Measurements from ENCODE around the gene SCUBE1. TPM values are rescaled to one million over a fixed set of nuclear protein-coding genes. Genes with fewer than 3 reads are reported as not detected.
A peak's percentile ranks its signal among the peaks of the same experiment; 100 is the strongest.

The SCUBE1 gene
- total RNA-seq, 4 donors from 2014 or later, result 0.28 to 3.7 (median 1.7) TPM

DNA sequence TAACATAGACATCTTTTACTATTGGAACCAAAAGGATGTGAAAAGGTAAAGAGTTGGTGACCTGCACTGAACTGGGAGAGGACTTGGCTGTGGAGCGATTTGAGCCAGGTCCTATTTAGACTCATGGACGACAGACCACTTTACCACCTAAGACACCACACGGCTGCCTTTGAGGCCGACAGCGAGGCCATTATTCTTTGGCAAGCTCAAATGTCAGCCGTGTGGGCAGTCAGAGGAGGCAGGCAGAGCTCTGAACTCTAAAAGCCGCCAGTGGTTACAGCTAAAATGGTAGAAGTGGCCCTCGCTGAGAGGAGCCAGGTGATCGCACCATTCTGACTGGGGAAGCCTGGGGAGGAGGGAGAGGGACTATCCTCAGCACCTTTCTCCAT, 50.5 kb downstream of the SCUBE1 start:
- DNase-seq (ENCODE audit: low spot score) (no peak), ATAC-seq (ENCODE audit: low FRiP score) (no peak)
- TF ChIP-seq, protein P1, sequence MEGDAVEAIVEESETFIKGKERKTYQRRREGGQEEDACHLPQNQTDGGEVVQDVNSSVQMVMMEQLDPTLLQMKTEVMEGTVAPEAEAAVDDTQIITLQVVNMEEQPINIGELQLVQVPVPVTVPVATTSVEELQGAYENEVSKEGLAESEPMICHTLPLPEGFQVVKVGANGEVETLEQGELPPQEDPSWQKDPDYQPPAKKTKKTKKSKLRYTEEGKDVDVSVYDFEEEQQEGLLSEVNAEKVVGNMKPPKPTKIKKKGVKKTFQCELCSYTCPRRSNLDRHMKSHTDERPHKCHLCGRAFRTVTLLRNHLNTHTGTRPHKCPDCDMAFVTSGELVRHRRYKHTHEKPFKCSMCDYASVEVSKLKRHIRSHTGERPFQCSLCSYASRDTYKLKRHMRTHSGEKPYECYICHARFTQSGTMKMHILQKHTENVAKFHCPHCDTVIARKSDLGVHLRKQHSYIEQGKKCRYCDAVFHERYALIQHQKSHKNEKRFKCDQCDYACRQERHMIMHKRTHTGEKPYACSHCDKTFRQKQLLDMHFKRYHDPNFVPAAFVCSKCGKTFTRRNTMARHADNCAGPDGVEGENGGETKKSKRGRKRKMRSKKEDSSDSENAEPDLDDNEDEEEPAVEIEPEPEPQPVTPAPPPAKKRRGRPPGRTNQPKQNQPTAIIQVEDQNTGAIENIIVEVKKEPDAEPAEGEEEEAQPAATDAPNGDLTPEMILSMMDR (IDR thresholded peaks at IDR 0.05), result no peak

DNA sequence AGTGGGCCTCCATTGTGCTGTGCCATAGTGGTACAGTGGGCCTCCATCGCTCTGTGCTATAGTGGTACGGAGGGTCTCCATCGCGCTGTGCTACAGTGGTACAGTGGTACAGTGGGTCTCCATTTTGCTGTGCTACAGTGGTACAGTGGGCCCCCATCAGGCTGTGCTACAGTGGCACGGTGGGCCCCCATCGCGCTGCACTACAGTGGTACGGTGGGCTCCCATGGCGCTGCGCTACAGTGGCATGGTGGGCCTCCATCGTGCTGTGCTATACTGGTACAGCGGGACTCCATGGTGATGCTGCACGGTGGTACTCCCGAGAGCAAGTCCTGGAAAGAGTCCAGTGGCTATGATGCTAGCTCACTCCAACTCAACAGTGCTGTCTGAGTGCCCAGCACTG, 51.8 kb downstream of the SCUBE1 start:
- TF ChIP-seq, protein P1 (IDR thresholded peaks at IDR 0.05), result no peak
- ATAC-seq (ENCODE audit: low FRiP score) (no peak), DNase-seq (ENCODE audit: low spot score) (no peak)

DNA sequence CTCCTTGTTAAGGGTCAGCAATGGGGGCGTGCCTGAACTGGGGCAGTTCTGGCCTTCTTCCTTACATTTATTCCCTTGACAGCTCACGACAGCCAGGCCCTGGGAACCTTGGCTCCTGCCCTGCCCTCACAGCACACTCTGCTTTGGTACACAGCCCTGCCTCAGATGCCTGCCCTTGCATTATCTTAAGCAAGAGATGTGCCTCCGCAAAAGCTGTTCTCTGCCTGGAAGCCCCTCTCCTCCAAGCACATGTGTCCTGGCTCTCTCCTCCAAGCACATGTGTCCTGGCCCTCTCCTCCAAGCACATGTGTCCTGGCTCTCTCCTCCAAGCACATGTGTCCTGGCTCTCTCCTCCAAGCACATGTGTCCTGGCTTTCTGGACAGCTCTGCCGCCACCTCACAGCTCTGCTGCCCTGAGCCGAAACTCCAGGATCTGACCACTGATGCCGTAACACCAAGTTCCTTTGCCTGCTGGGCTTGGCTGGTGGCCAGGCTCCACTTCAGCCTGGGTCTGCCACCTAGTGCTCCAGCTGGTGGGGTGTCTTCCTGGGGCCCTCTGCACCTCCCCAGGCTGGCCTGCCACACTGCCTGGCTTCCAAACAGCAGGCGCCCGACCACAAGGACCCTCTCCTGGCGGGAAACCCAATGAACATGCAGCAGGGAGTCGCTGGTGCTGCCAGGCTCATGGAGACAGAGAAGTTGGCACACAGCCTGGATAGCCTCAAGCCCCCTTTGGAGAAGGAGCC, 53.0 kb downstream of the SCUBE1 start:
- TF ChIP-seq, protein P1 (IDR thresholded peaks at IDR 0.05), result no peak
- ATAC-seq (ENCODE audit: low FRiP score) (peak; percentile 13), DNase-seq (ENCODE audit: low spot score) (no peak)

DNA sequence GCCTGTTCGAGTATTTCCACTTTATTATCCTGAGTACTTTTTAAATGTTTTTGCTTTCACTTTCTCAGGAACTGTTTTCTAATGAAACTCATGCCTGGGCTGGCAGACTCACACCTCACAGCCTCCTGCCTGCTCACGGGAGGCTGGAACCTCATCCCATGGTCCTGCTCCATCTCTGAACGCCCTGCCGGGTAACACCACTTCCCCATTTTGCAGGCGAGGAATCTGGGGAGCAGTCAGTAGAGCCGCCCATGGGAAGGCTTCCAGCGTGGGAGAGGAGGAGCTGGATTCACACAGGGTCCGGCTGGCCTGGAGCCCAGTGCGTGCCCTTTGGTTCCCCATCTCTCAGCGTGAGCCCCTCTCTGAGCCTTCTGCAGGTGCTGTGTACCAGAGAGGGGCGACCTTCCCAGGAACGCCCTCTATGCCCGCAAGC, 53.6 kb downstream of the SCUBE1 start:
- TF ChIP-seq, protein P1 (IDR thresholded peaks at IDR 0.05), result no peak
- DNase-seq (ENCODE audit: low spot score) (no peak), ATAC-seq (ENCODE audit: low FRiP score) (no peak)

DNA sequence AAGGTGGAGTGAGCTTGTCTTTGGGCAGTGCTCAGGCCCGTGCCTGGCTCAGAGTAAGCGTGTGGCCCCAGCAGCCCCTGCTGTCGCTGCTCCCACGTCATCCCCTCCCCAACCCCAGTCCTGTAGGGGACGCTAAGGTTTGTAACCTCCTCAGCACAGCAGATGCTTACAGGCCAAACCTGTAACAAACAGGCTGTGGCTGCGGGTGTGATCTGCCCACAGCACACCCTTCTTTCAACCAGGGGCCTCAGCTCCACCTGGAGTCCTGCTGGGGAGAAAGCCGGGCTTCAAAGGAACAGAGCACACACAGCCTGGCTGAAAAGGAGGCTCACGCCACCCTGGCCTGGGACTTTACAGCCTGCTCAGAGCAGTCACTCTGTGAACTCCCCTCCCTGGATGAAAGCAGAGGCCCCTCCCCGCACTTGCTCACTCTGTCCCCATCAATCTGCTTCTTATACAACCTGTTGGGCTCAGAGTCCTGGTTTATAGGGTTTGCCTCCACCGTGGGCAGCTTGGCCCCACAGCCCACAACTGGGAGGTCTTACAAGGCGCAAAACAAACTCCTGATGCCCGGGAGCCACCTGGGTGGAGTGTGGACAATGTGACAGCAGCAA, 54.3 kb downstream of the SCUBE1 start:
- DNase-seq (ENCODE audit: low spot score) (no peak), ATAC-seq (ENCODE audit: low FRiP score) (no peak)
- TF ChIP-seq, protein P1 (IDR thresholded peaks at IDR 0.05), result no peak

DNA sequence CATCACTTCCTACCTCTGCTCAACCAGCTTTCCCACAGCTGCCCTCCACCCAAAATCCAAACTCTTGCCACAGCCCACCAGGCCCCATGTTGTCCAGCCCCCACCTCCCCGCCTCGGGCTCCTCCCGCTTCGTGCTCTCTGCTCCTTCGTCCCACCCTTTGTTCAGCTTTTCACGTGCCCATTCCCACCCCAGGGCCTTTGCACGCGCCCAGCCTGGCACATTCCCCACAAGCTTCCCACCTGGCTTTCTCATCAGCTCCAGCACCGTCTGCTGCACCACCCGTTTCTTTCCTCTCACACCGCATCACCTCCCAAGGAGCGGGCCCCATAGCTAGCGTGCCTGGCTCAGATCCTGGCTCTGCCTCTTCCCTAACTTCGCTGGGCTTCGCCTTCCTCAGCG, 54.8 kb downstream of the SCUBE1 start:
- TF ChIP-seq, protein P1 (IDR thresholded peaks at IDR 0.05), result no peak
- ATAC-seq (ENCODE audit: low FRiP score) (no peak), DNase-seq (ENCODE audit: low spot score) (no peak)

DNA sequence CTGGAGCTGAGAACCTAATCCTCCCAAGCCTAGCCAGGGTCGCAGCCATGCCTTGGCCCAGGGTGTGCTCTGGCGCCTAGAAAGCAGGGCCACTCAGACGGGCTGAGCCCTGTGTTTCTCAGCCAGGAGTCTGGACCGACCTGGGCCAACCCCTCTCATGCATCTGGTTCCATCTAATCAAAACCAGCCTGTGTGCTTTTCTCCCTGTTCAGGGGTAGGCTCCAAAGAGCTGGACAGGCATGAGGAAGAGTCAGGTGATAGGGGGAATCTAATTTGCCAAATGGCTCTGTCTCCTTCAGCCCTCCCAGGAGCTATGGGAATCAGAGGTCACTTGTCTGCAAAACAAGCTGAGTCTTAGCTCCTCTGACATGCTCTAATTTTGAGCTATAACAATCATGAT, 55.7 kb downstream of the SCUBE1 start:
- ATAC-seq (ENCODE audit: low FRiP score), result no peak
- TF ChIP-seq, protein P1 (IDR thresholded peaks at IDR 0.05), result no peak
- DNase-seq (ENCODE audit: low spot score), result no peak

Measured in omental fat pad (tissue), 4 donors.